ENCODE results near the gene CDH1. TPM values are rescaled to one million over a fixed set of nuclear protein-coding genes. Genes with fewer than 3 reads are reported as not detected.

CDH1 gene
- polyA plus RNA-seq, 1 of the 3 experiments (the other 2 are of a cell fraction), result not detected

- Histone ChIP-seq H3K4me3 (ENCODE audit: low read depth in 2 of 2, low read length in 1 of 2) (no peak overlapping the region), H3K4me1 (ENCODE audit: control insufficient read depth in 1 of 2, insufficient read depth in 2 of 2, low read depth in 1 of 2, low read length in 1 of 2) (peaks cover 0 to 8% of the 10 kb centered on the region in 2 experiments; a peak in 1 of 4 replicates), H4K20me1 (ENCODE audit: insufficient read depth) (no peaks in the 10 kb centered on the region), H3K27ac (ENCODE audit: low read depth in 2 of 2, low read length in 1 of 2) (no peak overlapping the region), H3K9me2 (no peaks in the 10 kb centered on the region), H3K36me3 (replicated peaks in 1 of 2; ENCODE audit: control insufficient read depth in 1 of 2, insufficient read depth in 2 of 2, low read length in 1 of 2) (no peaks in the 10 kb centered on the region), H3K9me3 (no peaks in the 10 kb centered on the region), H2AFZ (ENCODE audit: low read depth) (no peak overlapping the region), H3K79me2 (ENCODE audit: insufficient read depth) (no peaks in the 10 kb centered on the region), H3K27me3 (ENCODE audit: insufficient read depth) (peaks cover 16% of the 10 kb centered on the region; the same call in 1 of the 2 replicates), H3K4me2 (no peak overlapping the region), H3K9ac (no peak overlapping the region), H3F3A (replicated peaks; ENCODE audit: insufficient read depth) (no peaks in the 10 kb centered on the region)
- TF ChIP-seq USF2 (IDR thresholded peaks at IDR 0.05; ENCODE audit: borderline replicate concordance, low read depth, low read length), result no peak
- no peak for TF ChIP-seq EP300 (IDR thresholded peaks at IDR 0.05; ENCODE audit: borderline replicate concordance in 1 of 2, low read depth in 1 of 2, low read length in 1 of 2)
- TF ChIP-seq PBX3 (IDR thresholded peaks at IDR 0.05), result no peak
- no peak for TF ChIP-seq NRF1 (IDR thresholded peaks at IDR 0.05; ENCODE audit: low read depth, low read length)
- WGBS (ENCODE audit: low lambda C conversion rate), result 40% methylated on average over 7 of the region's 7 CpGs
- CTCF ChIA-PET, result no interaction called here
- no peak for DNase-seq
- POLR2A ChIA-PET, result no interaction called here
These were observed 3.0 kb downstream of the CDH1 start for GRCh38 chr16:68739964-68740627.

GRCh38 chr16:68740628-68741346 is 3.7 kb downstream of the CDH1 start:
- POLR2A ChIA-PET, result no interaction called here

More at GRCh38 chr16:68740628-68741346, 3.7 kb downstream of the CDH1 start:
- no peak overlapping the region for H3K9ac ChIP-seq
- H3K4me3 ChIP-seq (ENCODE audit: low read depth in 2 of 2, low read length in 1 of 2), result no peak overlapping the region
- no peaks in the 10 kb centered on the region for H3K9me3 ChIP-seq
- no peak for DNase-seq
- H3K36me3 ChIP-seq (replicated peaks in 1 of 2; ENCODE audit: control insufficient read depth in 1 of 2, insufficient read depth in 2 of 2, low read length in 1 of 2), result no peaks in the 10 kb centered on the region
- H3K27me3 ChIP-seq (ENCODE audit: insufficient read depth), result peaks cover 16% of the 10 kb centered on the region; the same call in 1 of the 2 replicates
- TF ChIP-seq NRF1 (IDR thresholded peaks at IDR 0.05; ENCODE audit: low read depth, low read length) (no peak), USF1 (IDR thresholded peaks at IDR 0.05; ENCODE audit: borderline replicate concordance, low read depth) (no peak), ZBTB33 (IDR thresholded peaks at IDR 0.05; ENCODE audit: borderline replicate concordance, low read depth) (no peak), SMC3 (IDR thresholded peaks at IDR 0.05; ENCODE audit: low read depth, low read length) (no peak), CTCF (IDR thresholded peaks at IDR 0.05) (no peak), YY1 (IDR thresholded peaks at IDR 0.05; ENCODE audit: low read depth) (no peak), FOSL2 (IDR thresholded peaks at IDR 0.05; ENCODE audit: borderline replicate concordance, low read depth) (no peak), POLR2AphosphoS5 (IDR thresholded peaks at IDR 0.05; ENCODE audit: low read depth, low read length) (no peak), RXRA (IDR thresholded peaks at IDR 0.05; ENCODE audit: borderline replicate concordance, low read depth) (no peak), GATA2 (CRISPR knock-in tag; IDR thresholded peaks at IDR 0.05) (no peak), EZH2phosphoT487 (IDR thresholded peaks at IDR 0.05; ENCODE audit: borderline replicate concordance, low read depth) (no peak)
- CTCF ChIA-PET, result no interaction called here
- H3K27ac ChIP-seq (ENCODE audit: low read depth in 2 of 2, low read length in 1 of 2), result no peak overlapping the region
- peaks cover 0 to 8% of the 10 kb centered on the region in 2 experiments; a peak in 1 of 4 replicates for H3K4me1 ChIP-seq (ENCODE audit: control insufficient read depth in 1 of 2, insufficient read depth in 2 of 2, low read depth in 1 of 2, low read length in 1 of 2)
- 41% methylated on average over 9 of the region's 9 CpGs for WGBS (ENCODE audit: low lambda C conversion rate)
- H3F3A ChIP-seq (replicated peaks; ENCODE audit: insufficient read depth), result no peaks in the 10 kb centered on the region
- H3K79me2 ChIP-seq (ENCODE audit: insufficient read depth), result no peaks in the 10 kb centered on the region
- no peaks in the 10 kb centered on the region for H4K20me1 ChIP-seq (ENCODE audit: insufficient read depth)
- H3K9me2 ChIP-seq, result no peaks in the 10 kb centered on the region
- no peak overlapping the region for H2AFZ ChIP-seq (ENCODE audit: low read depth)
- no peak overlapping the region for H3K4me2 ChIP-seq

Measured in SK-N-SH (cell line).